ENCODE results near the gene KIAA0232. TPM values are rescaled to one million over a fixed set of nuclear protein-coding genes. Genes with fewer than 3 reads are reported as not detected.

Gene KIAA0232
- total and polyA plus RNA-seq, 2 of the 8 experiments (the other 6 are each of a cell fraction or from before 2014, with no cell fraction given): 5.6 to 23.3 TPM

- Histone ChIP-seq H3K9ac (replicated peaks in 1 of 4; ENCODE audit: extremely low read depth in 1 of 4, low read depth in 3 of 4, low read length in 3 of 4) (no peak overlapping the region), H3K27ac (ENCODE audit: low read depth, low read length) (no peak overlapping the region), H4K91ac (replicated peaks; ENCODE audit: insufficient read length, low read length) (no peak overlapping the region), H4K8ac (ENCODE audit: extremely low read depth, insufficient read depth, low read length) (no peak overlapping the region), H3K14ac (ENCODE audit: insufficient read length) (no peak overlapping the region), H3K27me3 (replicated peaks in 1 of 4; ENCODE audit: control insufficient read depth in 3 of 4, extremely low read depth in 1 of 4, insufficient read depth in 3 of 4, low read length in 3 of 4) (no peaks in the 10 kb centered on the region), H3K4me1 (replicated peaks in 1 of 4; ENCODE audit: control insufficient read depth in 3 of 4, insufficient read depth in 4 of 4, low read length in 3 of 4) (no peaks in the 10 kb centered on the region), H4K20me1 (replicated peaks in 1 of 2; ENCODE audit: control insufficient read depth in 1 of 2, insufficient read depth in 2 of 2, low read length in 2 of 2) (no peaks in the 10 kb centered on the region), H3K79me1 (ENCODE audit: low read depth, low read length) (no peaks in the 10 kb centered on the region), H3K56ac (replicated peaks; ENCODE audit: insufficient read length, low read depth, low read length) (no peak overlapping the region), H3K23me2 (ENCODE audit: low read depth, low read length) (no peaks in the 10 kb centered on the region), H2BK15ac (ENCODE audit: low read length) (no peak overlapping the region), H2BK12ac (ENCODE audit: low read depth, low read length) (no peak overlapping the region), H3K18ac (ENCODE audit: extremely low read depth, low read length) (no peak overlapping the region), H2BK5ac (ENCODE audit: low read depth, low read length) (no peak overlapping the region), H2AFZ (ENCODE audit: low read length) (no peak overlapping the region), H4K5ac (ENCODE audit: insufficient read length, low read depth, low read length) (no peak overlapping the region), H2BK120ac (replicated peaks; ENCODE audit: low read depth, low read length) (no peak overlapping the region), H3K36me3 (ENCODE audit: control insufficient read depth in 2 of 4, insufficient read depth in 4 of 4, low read length in 3 of 4) (no peaks in the 10 kb centered on the region), H3K79me2 (ENCODE audit: control insufficient read depth in 1 of 2, insufficient read depth in 2 of 2, low read length in 2 of 2) (no peaks in the 10 kb centered on the region), H3K4ac (replicated peaks; ENCODE audit: insufficient read length, low read depth, low read length) (no peak overlapping the region), H3K9me3 (ENCODE audit: insufficient read depth in 2 of 2, low read depth in 1 of 2, low read length in 1 of 2) (peaks cover 0 to 3% of the 10 kb centered on the region in 2 experiments; a peak in 1 of 4 replicates), H2AK5ac (ENCODE audit: low read depth, low read length) (no peak overlapping the region), H3K23ac (ENCODE audit: insufficient read length) (no peak overlapping the region), H3K4me2 (ENCODE audit: insufficient read depth in 1 of 2, low read depth in 2 of 2, low read length in 2 of 2) (no peak overlapping the region), H3K4me3 (ENCODE audit: extremely low read depth in 1 of 4, insufficient read depth in 2 of 4, low read depth in 3 of 4, low read length in 4 of 4) (no peak overlapping the region), H2BK20ac (ENCODE audit: low read length) (no peak overlapping the region)
- no peak for FAIRE-seq
- DNase-seq (ENCODE audit: low read depth in 1 of 2, low spot score in 2 of 2): no peak
- CTCF ChIA-PET (ENCODE audit: partially characterized antibody): no interaction called here
- POLR2A ChIA-PET (ENCODE audit: partially characterized antibody): no interaction called here
- TF ChIP-seq TAF1 (IDR thresholded peaks at IDR 0.05; ENCODE audit: low read depth, low read length) (no peak), RXRA (IDR thresholded peaks at IDR 0.05; ENCODE audit: insufficient read depth, low read depth, low read length) (no peak), PHF8 (conservative IDR thresholded peaks at IDR 0.05; ENCODE audit: low read depth, low read length) (no peak), ATF2 (IDR thresholded peaks at IDR 0.05; ENCODE audit: low read length) (no peak), RBBP5 (IDR thresholded peaks at IDR 0.05; ENCODE audit: borderline replicate concordance, low read depth, low read length) (no peak), CREB1 (IDR thresholded peaks at IDR 0.05) (no peak)
- 94% methylated on average over 8 of the region's 8 CpGs; no CpG with 5 or more reads in 1 of the 2 experiments for WGBS, 2 experiments (ENCODE audit: extremely low coverage in 1 of 2, insufficient coverage in 1 of 2, insufficient read length in 1 of 2, insufficient replicate concordance in 2 of 2, low coverage in 1 of 2, low lambda C conversion rate in 2 of 2, missing lambda C conversion rate in 1 of 2)
These were observed 42.2 kb upstream of the KIAA0232 start for GRCh38 chr4:6740347-6740746.

Data from H1 (cell line).